ENCODE measurements around the gene SPTLC3. TPM values are rescaled to one million over a fixed set of nuclear protein-coding genes. Genes with fewer than 3 reads are reported as not detected.
A peak's percentile ranks its signal among the peaks of the same experiment; 100 is the strongest.
"Not testable (repeated sequence)": the region's sequence is repeated elsewhere in the genome, so short reads cannot be mapped to it uniquely, and the experiment has no call there.

The SPTLC3 gene
- total and polyA plus RNA-seq, 2 experiments from 2014 or later, result 36.3 to 47.6 TPM

- H3K4me2 ChIP-seq, result no peak overlapping the region
- no peaks in the 10 kb centered on the region for H4K20me1 ChIP-seq (ENCODE audit: insufficient read depth, poor library complexity, severe bottlenecking)
- H3K9me2 ChIP-seq (replicated peaks; ENCODE audit: insufficient read depth), result no peaks in the 10 kb centered on the region
- H3K27me3 ChIP-seq, result no peaks in the 10 kb centered on the region
- no peaks in the 10 kb centered on the region for H3K36me3 ChIP-seq (replicated peaks; ENCODE audit: insufficient read depth, low read depth)
- TF ChIP-seq CTCF (IDR thresholded peaks at IDR 0.05; ENCODE audit: poor library complexity), result no peak
- no peak for TF ChIP-seq EZH2 (IDR thresholded peaks at IDR 0.05; ENCODE audit: borderline replicate concordance)
- TF ChIP-seq EZH2phosphoT487 (IDR thresholded peaks at IDR 0.05; ENCODE audit: low read depth, severe bottlenecking, unreplicated experiment), result no peak
- H3K4me1 ChIP-seq (ENCODE audit: insufficient read depth), result peaks cover 17% of the 10 kb centered on the region
- no peaks in the 10 kb centered on the region for H3K9me3 ChIP-seq (ENCODE audit: low read depth)
- H3K27ac ChIP-seq, result no peak overlapping the region
- 57% methylated on average over 4 of the region's 4 CpGs for WGBS (ENCODE audit: low lambda C conversion rate, missing lambda C conversion rate)
- H3K4me3 ChIP-seq, result no peak overlapping the region
- DNase-seq (ENCODE audit: low spot score), result peak; percentile 13
- no peaks in the 10 kb centered on the region for H3K79me2 ChIP-seq
- H2AFZ ChIP-seq, result no peak overlapping the region
Observed at GRCh38 chr20:12978613-12979495, 29.9 kb upstream of the SPTLC3 start.

- not testable (repeated sequence) for H4K20me1 ChIP-seq (ENCODE audit: insufficient read depth, poor library complexity, severe bottlenecking); DNase-seq (ENCODE audit: low spot score); H3K27me3 ChIP-seq; H3K27ac ChIP-seq; H3K4me3 ChIP-seq; H3K79me2 ChIP-seq; H3K9me3 ChIP-seq (ENCODE audit: low read depth); H3K9me2 ChIP-seq (replicated peaks; ENCODE audit: insufficient read depth); H2AFZ ChIP-seq; H3K36me3 ChIP-seq (replicated peaks; ENCODE audit: insufficient read depth, low read depth); H3K4me2 ChIP-seq
- peaks cover 21% of the 10 kb centered on the region for H3K4me1 ChIP-seq (ENCODE audit: insufficient read depth)
- WGBS (ENCODE audit: low lambda C conversion rate, missing lambda C conversion rate), result 100% methylated on average over 3 of the region's 3 CpGs
Observed at GRCh38 chr20:12979713-12980112, 29.1 kb upstream of the SPTLC3 start.

- WGBS (ENCODE audit: low lambda C conversion rate, missing lambda C conversion rate), result 95% methylated on average over 2 of the region's 2 CpGs
- TF ChIP-seq EZH2phosphoT487 (IDR thresholded peaks at IDR 0.05; ENCODE audit: low read depth, severe bottlenecking, unreplicated experiment), result no peak
- TF ChIP-seq CTCF (IDR thresholded peaks at IDR 0.05; ENCODE audit: poor library complexity), result no peak
- no peak for TF ChIP-seq EZH2 (IDR thresholded peaks at IDR 0.05; ENCODE audit: borderline replicate concordance)
- no peaks in the 10 kb centered on the region for H3K9me3 ChIP-seq (ENCODE audit: low read depth)
- H3K4me2 ChIP-seq, result no peak overlapping the region
- H3K36me3 ChIP-seq (replicated peaks; ENCODE audit: insufficient read depth, low read depth), result no peaks in the 10 kb centered on the region
- no peaks in the 10 kb centered on the region for H3K27me3 ChIP-seq
- no peak overlapping the region for H3K27ac ChIP-seq
- H3K79me2 ChIP-seq, result no peaks in the 10 kb centered on the region
- H2AFZ ChIP-seq, result no peak overlapping the region
- H3K9me2 ChIP-seq (replicated peaks; ENCODE audit: insufficient read depth), result no peaks in the 10 kb centered on the region
- no peak overlapping the region for H3K4me3 ChIP-seq
- no peak for DNase-seq (ENCODE audit: low spot score)
- no peaks in the 10 kb centered on the region for H4K20me1 ChIP-seq (ENCODE audit: insufficient read depth, poor library complexity, severe bottlenecking)
- H3K4me1 ChIP-seq (ENCODE audit: insufficient read depth), result peaks cover 15% of the 10 kb centered on the region
Observed at GRCh38 chr20:12982098-12982497, 26.7 kb upstream of the SPTLC3 start.

- Histone ChIP-seq H2AFZ (no peak overlapping the region), H3K4me3 (no peak overlapping the region), H3K27ac (no peak overlapping the region), H3K4me2 (no peak overlapping the region), H3K9me3 (ENCODE audit: low read depth) (no peaks in the 10 kb centered on the region), H3K9me2 (replicated peaks; ENCODE audit: insufficient read depth) (no peaks in the 10 kb centered on the region), H3K36me3 (replicated peaks; ENCODE audit: insufficient read depth, low read depth) (no peaks in the 10 kb centered on the region), H3K27me3 (no peaks in the 10 kb centered on the region), H3K4me1 (ENCODE audit: insufficient read depth) (peaks cover 8% of the 10 kb centered on the region), H4K20me1 (ENCODE audit: insufficient read depth, poor library complexity, severe bottlenecking) (no peaks in the 10 kb centered on the region), H3K79me2 (no peaks in the 10 kb centered on the region)
- peak; percentile 11 for DNase-seq (ENCODE audit: low spot score)
- TF ChIP-seq CTCF (IDR thresholded peaks at IDR 0.05; ENCODE audit: poor library complexity) (no peak), EZH2 (IDR thresholded peaks at IDR 0.05; ENCODE audit: borderline replicate concordance) (no peak), EZH2phosphoT487 (IDR thresholded peaks at IDR 0.05; ENCODE audit: low read depth, severe bottlenecking, unreplicated experiment) (no peak)
- WGBS (ENCODE audit: low lambda C conversion rate, missing lambda C conversion rate), result 71% methylated on average over 2 of the region's 2 CpGs
Observed at GRCh38 chr20:12984069-12984765, 24.6 kb upstream of the SPTLC3 start.
